ENCODE data around the gene TRAIP. TPM values are rescaled to one million over a fixed set of nuclear protein-coding genes. Genes with fewer than 3 reads are reported as not detected.

Gene TRAIP
- total RNA-seq, 4 donors from 2014 or later: 0.82 to 2.2 (median 2.0) TPM

DNA sequence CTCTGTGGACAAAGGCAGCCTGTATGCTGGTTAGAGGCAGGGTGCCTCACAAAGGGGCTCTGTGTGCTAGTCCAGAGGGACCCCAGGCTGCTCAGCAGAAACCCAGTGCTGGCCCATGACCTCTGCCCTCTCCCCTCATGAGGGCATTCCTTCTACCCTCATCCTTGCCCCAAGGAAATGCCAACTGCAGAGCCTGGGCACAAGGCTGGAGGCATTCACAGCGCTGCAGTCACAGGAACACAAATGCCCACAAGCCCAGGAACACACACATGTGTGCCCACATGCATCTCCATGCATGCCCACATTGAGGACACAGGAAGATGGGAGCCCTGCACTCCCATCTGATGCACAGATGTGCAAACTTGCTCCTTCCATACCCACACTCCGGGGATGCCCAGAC, 49.5 kb downstream of the TRAIP start:
- TF ChIP-seq, protein P1, sequence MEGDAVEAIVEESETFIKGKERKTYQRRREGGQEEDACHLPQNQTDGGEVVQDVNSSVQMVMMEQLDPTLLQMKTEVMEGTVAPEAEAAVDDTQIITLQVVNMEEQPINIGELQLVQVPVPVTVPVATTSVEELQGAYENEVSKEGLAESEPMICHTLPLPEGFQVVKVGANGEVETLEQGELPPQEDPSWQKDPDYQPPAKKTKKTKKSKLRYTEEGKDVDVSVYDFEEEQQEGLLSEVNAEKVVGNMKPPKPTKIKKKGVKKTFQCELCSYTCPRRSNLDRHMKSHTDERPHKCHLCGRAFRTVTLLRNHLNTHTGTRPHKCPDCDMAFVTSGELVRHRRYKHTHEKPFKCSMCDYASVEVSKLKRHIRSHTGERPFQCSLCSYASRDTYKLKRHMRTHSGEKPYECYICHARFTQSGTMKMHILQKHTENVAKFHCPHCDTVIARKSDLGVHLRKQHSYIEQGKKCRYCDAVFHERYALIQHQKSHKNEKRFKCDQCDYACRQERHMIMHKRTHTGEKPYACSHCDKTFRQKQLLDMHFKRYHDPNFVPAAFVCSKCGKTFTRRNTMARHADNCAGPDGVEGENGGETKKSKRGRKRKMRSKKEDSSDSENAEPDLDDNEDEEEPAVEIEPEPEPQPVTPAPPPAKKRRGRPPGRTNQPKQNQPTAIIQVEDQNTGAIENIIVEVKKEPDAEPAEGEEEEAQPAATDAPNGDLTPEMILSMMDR (IDR thresholded peaks at IDR 0.05; ENCODE audit: low read depth): no peak

DNA sequence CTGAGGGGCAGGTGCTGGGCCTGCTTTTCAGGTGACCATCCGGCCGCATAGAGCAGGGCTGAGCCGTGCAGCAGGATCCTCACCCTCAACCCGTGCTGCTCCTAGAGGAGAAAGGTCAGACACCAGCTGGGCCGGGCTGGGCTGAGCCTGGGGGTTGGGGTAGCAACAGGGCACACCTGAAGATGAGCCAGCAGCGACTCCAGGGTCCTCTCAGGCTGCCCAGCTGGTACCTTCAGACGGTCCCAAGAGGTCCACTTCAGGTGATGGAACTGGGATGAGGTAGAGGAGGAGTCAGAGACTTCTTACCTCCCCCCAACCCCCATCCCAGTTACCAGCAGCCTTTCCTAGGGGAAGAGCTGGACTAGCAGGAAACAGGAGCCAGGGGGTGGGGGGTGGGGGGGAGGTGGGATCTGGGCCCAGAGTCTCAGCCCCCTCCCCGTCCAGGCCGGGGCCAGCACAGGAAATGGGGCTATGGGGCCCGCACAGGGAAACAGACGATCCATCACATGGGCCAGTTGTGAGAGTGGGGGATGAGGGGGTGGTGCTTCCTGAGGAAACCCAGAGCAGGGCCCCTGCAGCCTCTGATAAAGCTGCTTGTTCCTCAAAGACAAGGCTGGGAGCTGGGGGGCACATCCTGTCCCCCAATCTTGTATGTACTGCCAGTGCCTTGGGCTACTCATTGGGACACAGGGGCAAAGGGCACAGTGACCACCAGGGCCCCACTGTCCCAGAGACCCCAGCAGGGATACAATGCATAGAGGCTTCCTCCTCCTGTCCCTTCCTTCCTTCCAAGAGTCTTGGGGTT, 50.3 kb downstream of the TRAIP start:
- TF ChIP-seq, protein P1 (IDR thresholded peaks at IDR 0.05; ENCODE audit: low read depth): no peak

DNA sequence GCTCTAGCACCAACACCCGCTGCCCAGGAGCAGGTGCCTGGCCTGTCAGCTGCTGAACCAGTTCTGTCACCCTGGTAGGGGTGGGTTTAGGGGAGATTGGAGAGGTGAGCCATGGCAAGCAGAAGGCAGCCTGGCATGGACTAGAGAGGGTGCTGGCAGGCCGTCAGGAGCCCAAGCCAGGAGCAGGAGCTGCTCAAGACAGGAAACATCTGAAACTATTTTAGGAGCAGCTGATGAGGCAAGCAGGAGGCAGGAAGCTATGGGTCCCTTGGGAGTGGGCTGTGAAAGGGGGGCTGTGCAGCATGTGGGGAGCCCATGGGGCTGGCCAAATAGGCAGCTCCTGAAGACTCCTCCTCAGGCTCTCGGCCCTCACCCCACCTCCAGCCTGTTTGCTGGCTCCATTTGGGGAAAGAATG, 51.0 kb downstream of the TRAIP start:
- TF ChIP-seq, protein P1 (IDR thresholded peaks at IDR 0.05; ENCODE audit: low read depth): no peak

DNA sequence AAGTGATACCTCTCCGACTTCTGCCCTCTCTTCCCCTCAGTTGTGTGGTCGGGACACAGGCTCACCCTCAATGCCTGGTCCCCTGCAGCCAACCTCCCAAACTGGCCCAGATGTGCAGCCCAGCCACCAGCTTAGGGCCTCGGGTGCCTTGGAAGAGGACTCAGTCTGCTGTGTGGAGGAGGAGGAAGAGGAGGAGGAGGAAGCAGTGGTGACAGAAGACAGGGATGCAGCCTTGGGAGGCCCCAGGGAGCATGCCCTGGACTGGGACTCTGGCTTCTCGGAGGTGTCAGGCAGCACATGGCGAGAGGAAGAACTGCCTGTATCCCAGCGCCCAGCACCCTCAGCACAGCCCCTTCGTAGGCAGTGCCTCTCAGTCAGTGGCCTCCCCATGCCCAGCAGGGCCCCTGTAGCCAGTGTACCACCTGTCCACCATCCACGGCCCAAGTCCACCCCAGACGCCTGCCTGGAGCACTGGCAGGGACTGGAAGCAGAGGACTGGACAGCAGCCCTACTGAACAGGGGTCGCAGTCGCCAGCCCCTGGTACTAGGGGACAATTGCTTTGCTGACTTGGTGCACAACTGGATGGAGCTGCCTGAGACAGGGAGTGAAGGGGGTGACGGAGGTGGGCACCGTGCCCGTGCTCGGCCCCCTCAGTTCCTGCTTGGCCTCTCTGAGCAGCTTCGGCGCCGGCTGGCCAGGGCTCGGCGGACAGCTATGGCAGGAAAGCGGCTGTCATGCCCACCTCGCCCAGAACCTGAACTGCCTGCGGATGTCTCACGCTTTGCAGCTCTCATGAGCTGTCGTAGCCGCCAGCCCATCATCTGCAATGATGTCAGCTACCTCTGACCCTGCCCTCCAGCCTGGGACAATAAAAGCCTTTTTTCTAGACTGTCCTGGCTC, 52.0 kb downstream of the TRAIP start:
- TF ChIP-seq, protein P1 (IDR thresholded peaks at IDR 0.05; ENCODE audit: low read depth): no peak

DNA sequence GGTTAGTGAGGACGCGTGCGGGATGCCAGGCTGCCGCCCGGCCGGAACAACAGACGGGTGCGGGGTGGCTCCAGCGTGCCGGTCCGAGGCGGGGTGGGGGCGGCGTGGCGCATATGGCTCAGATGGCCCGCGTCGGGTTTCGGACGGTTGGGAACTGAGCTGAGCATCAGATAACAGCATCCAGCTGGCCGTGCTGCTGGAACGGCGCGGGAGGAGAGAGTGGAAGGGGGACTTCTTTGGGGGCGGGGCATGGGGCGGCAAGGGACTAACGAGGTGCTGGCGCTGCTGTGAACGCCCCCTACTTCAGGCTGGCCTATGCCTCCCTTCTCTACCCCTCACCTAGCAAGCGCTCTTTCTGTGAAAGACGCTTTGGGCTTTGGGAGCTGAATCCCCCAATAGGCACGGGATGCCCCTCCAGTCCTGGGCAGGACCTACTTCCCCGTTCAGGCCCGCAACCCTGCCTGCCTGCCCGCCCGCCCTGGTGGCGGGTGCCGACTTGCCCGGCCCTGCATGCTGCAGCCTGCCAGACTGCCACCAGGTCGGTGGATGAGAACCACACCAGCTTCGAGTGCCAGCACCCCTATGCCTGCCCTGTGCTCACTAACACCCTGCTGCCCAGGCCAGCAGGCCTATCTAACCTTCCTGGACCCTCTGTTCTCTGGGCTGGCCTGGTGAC, 52.8 kb downstream of the TRAIP start:
- TF ChIP-seq, protein P1 (IDR thresholded peaks at IDR 0.05; ENCODE audit: low read depth): no peak

DNA sequence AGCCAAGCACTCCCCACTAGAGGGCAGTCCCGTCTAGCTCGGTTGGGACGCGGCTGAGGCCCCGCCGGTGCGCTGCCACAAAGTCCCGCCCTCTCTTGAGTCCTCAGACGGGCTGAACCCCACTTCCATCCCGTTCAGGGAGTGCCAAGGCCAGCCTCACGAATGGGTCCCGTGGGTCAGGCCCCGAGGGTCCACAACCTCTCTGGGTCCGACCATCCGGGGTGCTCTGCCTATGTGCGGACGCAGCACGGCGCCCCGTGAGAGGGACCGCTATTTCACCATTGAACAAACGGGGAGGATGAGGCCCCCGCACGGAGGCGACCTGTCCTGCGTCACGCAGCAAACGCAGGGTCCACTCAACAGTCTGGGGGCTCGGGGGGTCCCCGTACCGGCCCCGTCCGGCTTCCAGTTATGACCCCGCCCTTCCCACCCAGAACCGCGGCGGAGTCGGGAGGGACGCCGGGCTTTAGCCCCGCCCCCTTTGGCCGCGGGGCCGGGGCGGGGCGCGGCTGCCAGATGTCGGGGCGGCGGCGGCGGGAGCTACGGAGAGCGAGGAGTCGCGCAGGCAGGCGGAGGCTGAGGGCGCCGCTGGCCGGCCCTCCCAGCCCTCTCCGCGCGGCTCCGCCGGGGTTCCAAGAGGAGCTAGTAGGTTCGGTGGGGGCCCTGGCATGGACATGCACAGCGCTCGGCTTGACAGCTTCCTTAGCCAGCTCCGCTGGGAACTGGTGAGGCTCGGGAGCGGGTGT, 53.5 kb downstream of the TRAIP start, which contains the start of gene INKA1:
Gene INKA1, plus strand, starts transcription at position 543 of the 746 bp plus-strand sequence. Its CDS starts 132 bp downstream, at position 675.
- TF ChIP-seq, protein P1 (IDR thresholded peaks at IDR 0.05; ENCODE audit: low read depth): no peak
